PC-3 (cell line): ENCODE measurements around the gene DGKG. TPM values are rescaled to one million over a fixed set of nuclear protein-coding genes. Genes with fewer than 3 reads are reported as not detected.

ENCODE experiments used
- ATAC-seq: fragments of 200-7000 bp; cut with Tn5 transposase; 2 replicates; pipeline ENCODE4 v1.9.1; 2020; ENCODE audit warnings: mild to moderate bottlenecking, moderate library complexity
- BruUV-seq: library from RNA; stranded (reverse); fragments of 400-500 nt; replicated peaks from 2 replicates; lab custom pipeline; 2021; lab: Mats Ljungman, UMichigan
- CTCF ChIA-PET: fragments of 300-600 bp; sonication (Branson Sonifier 250); formaldehyde crosslinking; loops from one replicate; lab custom pipeline; 2022; ENCODE audit warnings: antibody characterized with exemption; lab: Charles Lee
- POLR2A ChIA-PET: fragments of 300-600 bp; sonication (Branson Sonifier 250); formaldehyde crosslinking; loops from one replicate; lab custom pipeline; 2022; ENCODE audit warnings: antibody characterized with exemption; ENCODE audit not compliant: unreplicated experiment; lab: Charles Lee
- DNase-seq: peaks from one replicate; pipeline ENCODE4 v3.0.0-alpha.2; 2015
- H2AFZ ChIP-seq: fragments of 300-600 bp; sonication (generic); 2 replicates; pipeline ENCODE4 v1.6.0; 2016; ENCODE audit warnings: antibody characterized with exemption, low read length
- H3F3A ChIP-seq: fragments of 300-600 bp; sonication (generic); one replicate; pipeline ENCODE4 v1.6.0; 2017; ENCODE audit warnings: antibody characterized with exemption, low read length, control low read depth, mild to moderate bottlenecking; ENCODE audit not compliant: unreplicated experiment
- H3K27ac ChIP-seq: fragments of 300-600 bp; sonication (generic); 2 replicates; pipeline ENCODE4 v1.5.1; 2016; ENCODE audit warnings: mild to moderate bottlenecking, low read length
- H3K27me3 ChIP-seq: fragments of 300-600 bp; sonication (generic); 2 replicates; pipeline ENCODE4 v1.6.1; 2016; ENCODE audit warnings: low read length, mixed read lengths
- H3K36me3 ChIP-seq: fragments of 300-600 bp; sonication (generic); 2 replicates; pipeline ENCODE4 v1.6.1; 2016; ENCODE audit warnings: low read depth, mixed run types, low read length, mixed read lengths
- H3K4me1 ChIP-seq: fragments of 300-600 bp; sonication (generic); 2 replicates; pipeline ENCODE4 v1.5.1; 2016; ENCODE audit warnings: low read length; ENCODE audit not compliant: insufficient read depth
- H3K4me2 ChIP-seq: fragments of 300-600 bp; sonication (generic); 2 replicates; pipeline ENCODE4 v1.6.0; 2016; ENCODE audit warnings: low read length
- H3K4me3 ChIP-seq: fragments of 300-600 bp; sonication (generic); 2 replicates; pipeline ENCODE4 v1.5.1; 2016; ENCODE audit warnings: mild to moderate bottlenecking, low read length, mixed read lengths
- H3K79me2 ChIP-seq: fragments of 300-600 bp; sonication (generic); 2 replicates; pipeline ENCODE4 v1.6.1; 2017; ENCODE audit warnings: low read length, mixed read lengths
- H3K9ac ChIP-seq: fragments of 300-600 bp; sonication (generic); 2 replicates; pipeline ENCODE4 v1.6.0; 2016; ENCODE audit warnings: mild to moderate bottlenecking, low read length
- H3K9me2 ChIP-seq: fragments of 300-600 bp; sonication (generic); replicated peaks from 2 replicates; pipeline ENCODE4 v1.6.1; 2016; ENCODE audit warnings: mixed run types, low read length, mixed read lengths
- H3K9me3 ChIP-seq: fragments of 300-600 bp; sonication (generic); 2 replicates; pipeline ENCODE4 v1.6.1; 2016; ENCODE audit warnings: low read length, mixed read lengths
- H4K20me1 ChIP-seq: fragments of 300-600 bp; sonication (generic); 2 replicates; pipeline ENCODE4 v1.6.1; 2016; ENCODE audit warnings: low read length, mixed read lengths
- CTCF ChIP-seq: fragments of 300-600 bp; sonication (generic); conservative IDR thresholded peaks from 2 replicates; pipeline ENCODE4 v1.5.1; 2017; ENCODE audit warnings: antibody characterized with exemption, low read depth, mild to moderate bottlenecking, low read length
- EZH2 ChIP-seq: fragments of 300-600 bp; sonication (generic); IDR thresholded peaks from one replicate; pipeline ENCODE4 v1.6.1; 2017; ENCODE audit warnings: antibody characterized with exemption, mild to moderate bottlenecking, low read length; ENCODE audit not compliant: unreplicated experiment
- EZH2phosphoT487 ChIP-seq: fragments of 300-600 bp; sonication (generic); IDR thresholded peaks from 2 replicates; pipeline ENCODE4 v1.6.1; 2018; ENCODE audit warnings: mild to moderate bottlenecking, antibody characterized with exemption, low read length, borderline replicate concordance
- intact Hi-C: fragments of 100-400 bp; cut with micrococcal nuclease; formaldehyde crosslinking; loops from 2 replicates; pipeline ENCODE4 v1.9.0; 2023
- total RNA-seq: library from RNA; depleted of rRNA; stranded (reverse); fragments of >200 nt; gene quantifications from 2 replicates; pipeline ENCODE4 v1.2.3, GENCODE V29; 2014

The DGKG gene
- total RNA-seq, 1 experiment from 2014 or later: 2.7 TPM

GRCh38 chr3:186284349-186284652 lies 77.7 kb downstream of the DGKG start:
- intact Hi-C loops: loop anchor here (5.0 kb wide), 1 partner anchor 133 kb away; no protein-coding TSS in a partner anchor
- Histone ChIP-seq H3K9me2 (no peaks in the 10 kb centered on the region), H3F3A (no peaks in the 10 kb centered on the region), H3K9ac (0 out of 2 replicates have a peak overlapping the region, but pooled peaks have one; percentile 22), H3K27me3 (no peaks in the 10 kb centered on the region), H3K36me3 (no peaks in the 10 kb centered on the region), H3K4me2 (no peak overlapping the region), H3K4me1 (peaks cover 40% of the 10 kb centered on the region), H3K9me3 (no peaks in the 10 kb centered on the region), H3K27ac (peak overlapping the region; percentile 93), H4K20me1 (no peaks in the 10 kb centered on the region), H3K4me3 (no peak overlapping the region), H3K79me2 (no peaks in the 10 kb centered on the region), H2AFZ (no peak overlapping the region)
- no peak for TF ChIP-seq EZH2
- no peak for TF ChIP-seq CTCF
- TF ChIP-seq EZH2phosphoT487: no peak
- BruUV-seq: no TSS peak
- DNase-seq (no peak), ATAC-seq (no peak)
- POLR2A ChIA-PET: no interaction called here
- CTCF ChIA-PET: no interaction called here

- H3K4me1 ChIP-seq: peaks cover 40% of the 10 kb centered on the region
- H3K9me2 ChIP-seq: no peaks in the 10 kb centered on the region
- peak overlapping the region; percentile 8; the same call in 1 of the 2 replicates for H3K4me2 ChIP-seq
- H4K20me1 ChIP-seq: no peaks in the 10 kb centered on the region
- POLR2A ChIA-PET: interaction anchor here (0.6 kb wide), 1 partner anchor 500 kb away, joined by 3 read pairs; no protein-coding TSS in a partner anchor
- no TSS peak for BruUV-seq
- no peak overlapping the region for H3K4me3 ChIP-seq
- intact Hi-C loops: loop anchor here (1.0 to 5.0 kb wide), 2 partner anchors 48 to 134 kb away; no protein-coding TSS in a partner anchor
- H3K79me2 ChIP-seq: no peaks in the 10 kb centered on the region
- H3K9me3 ChIP-seq: no peaks in the 10 kb centered on the region
- no peak overlapping the region for H2AFZ ChIP-seq
- ATAC-seq (peak; percentile 77), DNase-seq (peak; percentile 80)
- H3K27ac ChIP-seq: peak overlapping the region; percentile 93
- H3K36me3 ChIP-seq: no peaks in the 10 kb centered on the region
- CTCF ChIA-PET: no interaction called here
- H3K9ac ChIP-seq: peak overlapping the region; percentile 65
- H3K27me3 ChIP-seq: no peaks in the 10 kb centered on the region
- no peaks in the 10 kb centered on the region for H3F3A ChIP-seq
- TF ChIP-seq EZH2 (no peak), EZH2phosphoT487 (no peak), CTCF (no peak)
Observed at GRCh38 chr3:186283651-186284348, 78.2 kb downstream of the DGKG start.

- no peaks in the 10 kb centered on the region for H3K9me3 ChIP-seq
- no peaks in the 10 kb centered on the region for H3K27me3 ChIP-seq
- peak overlapping the region; percentile 65 for H3K9ac ChIP-seq
- no peaks in the 10 kb centered on the region for H3F3A ChIP-seq
- H3K4me1 ChIP-seq: peaks cover 34% of the 10 kb centered on the region
- no peaks in the 10 kb centered on the region for H3K36me3 ChIP-seq
- DNase-seq (peak; percentile 55), ATAC-seq (peak; percentile 38; the same call in 1 of the 2 replicates)
- POLR2A ChIA-PET: no interaction called here
- BruUV-seq: no TSS peak
- intact Hi-C loops: loop anchor here (1.0 to 5.0 kb wide), 2 partner anchors 48 to 134 kb away; no protein-coding TSS in a partner anchor
- peak overlapping the region; percentile 8; the same call in 1 of the 2 replicates for H3K4me2 ChIP-seq
- H3K4me3 ChIP-seq: no peak overlapping the region
- CTCF ChIA-PET: no interaction called here
- H3K27ac ChIP-seq: peak overlapping the region; percentile 93
- no peaks in the 10 kb centered on the region for H3K79me2 ChIP-seq
- H3K9me2 ChIP-seq: no peaks in the 10 kb centered on the region
- H2AFZ ChIP-seq: no peak overlapping the region
- H4K20me1 ChIP-seq: no peaks in the 10 kb centered on the region
- TF ChIP-seq EZH2: no peak
- no peak for TF ChIP-seq EZH2phosphoT487
- TF ChIP-seq CTCF: no peak
Observed at GRCh38 chr3:186283096-186283495, 78.9 kb downstream of the DGKG start.
